Activated CD8-positive, alpha-beta T cell treated with anti-CD3 and anti-CD28 coated beads for 36 hours (primary cell): ENCODE results near the gene LRRC25. TPM values are rescaled to one million over a fixed set of nuclear protein-coding genes. Genes with fewer than 3 reads are reported as not detected.
"Not testable (repeated sequence)": the region's sequence is repeated elsewhere in the genome, so short reads cannot be mapped to it uniquely, and the experiment has no call there.

Experiments used
- ATAC-seq: fragments of 200-7000 bp; cut with Tn5 transposase; one replicate; pipeline ENCODE4 v1.10.0; 2021; ENCODE audit warnings: mild to moderate bottlenecking, moderate library complexity
- CTCF ChIA-PET: fragments of 350-600 bp; sonication (Branson Sonifier 250); formaldehyde crosslinking; loops from one replicate; lab custom pipeline; 2021; ENCODE audit warnings: antibody characterized with exemption; lab: Charles Lee
- POLR2A ChIA-PET: fragments of 350-600 bp; sonication (Branson Sonifier 250); formaldehyde crosslinking; loops from one replicate; lab custom pipeline; 2021; ENCODE audit warnings: antibody characterized with exemption; lab: Charles Lee
- DNase-seq: peaks from one replicate; pipeline ENCODE4 v3.0.0-alpha.2; 2020
- H3K27ac Mint-ChIP-seq: one replicate; pipeline ENCODE4 v1.8.0; 2021; ENCODE audit warnings: mild to moderate bottlenecking, mixed read lengths
- H3K27me3 Mint-ChIP-seq: one replicate; pipeline ENCODE4 v1.8.0; 2021; ENCODE audit warnings: mixed read lengths
- H3K36me3 Mint-ChIP-seq: one replicate; pipeline ENCODE4 v1.8.0; 2021; ENCODE audit warnings: low read depth, mixed read lengths
- H3K4me1 Mint-ChIP-seq: one replicate; pipeline ENCODE4 v1.8.0; 2021; ENCODE audit warnings: low read depth, mixed read lengths
- H3K4me3 Mint-ChIP-seq: one replicate; pipeline ENCODE4 v1.8.0; 2021; ENCODE audit warnings: mild to moderate bottlenecking, moderate library complexity, mixed read lengths
- H3K9me3 Mint-ChIP-seq: one replicate; pipeline ENCODE4 v1.8.0; 2021; ENCODE audit warnings: mixed read lengths
- CTCF ChIP-seq: fragments of 200-600 bp; IDR thresholded peaks from one replicate; pipeline ENCODE4 v1.8.0; 2022; ENCODE audit warnings: antibody characterized with exemption, mild to moderate bottlenecking
- intact Hi-C: fragments of 100-400 bp; cut with micrococcal nuclease; formaldehyde crosslinking; loops from one replicate; pipeline ENCODE4 v1.10.0; 2022
- total RNA-seq, 2 experiments: library from RNA; stranded (reverse); gene quantifications; one replicate each; pipeline ENCODE4 v1.2.3, GENCODE V29; 2021

LRRC25 gene
- total RNA-seq, 2 experiments from 2014 or later: not detected

GRCh38 chr19:18362934-18363542 lies 34.4 kb downstream of the LRRC25 start:
- no peaks in the 10 kb centered on the region for H3K9me3 Mint-ChIP-seq
- H3K4me1 Mint-ChIP-seq: no peaks in the 10 kb centered on the region
- peaks cover 23% of the 10 kb centered on the region for H3K36me3 Mint-ChIP-seq
- no peak overlapping the region for H3K4me3 Mint-ChIP-seq
- no peak for ATAC-seq
- TF ChIP-seq CTCF: no peak
- no peak for DNase-seq
- ChIA-PET CTCF (interaction anchor here (0.9 to 13.0 kb wide), 4 partner anchors 25 to 110 kb away, joined by 3 to 90 read pairs (median 4); partner anchors contain the start of gene GDF15), POLR2A (no interaction called here)
- intact Hi-C loops: no loop called here
- no peak overlapping the region for H3K27ac Mint-ChIP-seq
- H3K27me3 Mint-ChIP-seq: no peaks in the 10 kb centered on the region

- H3K4me1 Mint-ChIP-seq: no peaks in the 10 kb centered on the region
- H3K9me3 Mint-ChIP-seq: no peaks in the 10 kb centered on the region
- no peak for TF ChIP-seq CTCF
- ChIA-PET POLR2A (no interaction called here), CTCF (interaction anchor here (1.1 to 13.0 kb wide), 2 partner anchors 26 to 153 kb away, joined by 3 to 90 read pairs; partner anchors contain the start of gene GDF15)
- no peaks in the 10 kb centered on the region for H3K27me3 Mint-ChIP-seq
- intact Hi-C loops: no loop called here
- DNase-seq (no peak), ATAC-seq (no peak)
- no peak overlapping the region for H3K4me3 Mint-ChIP-seq
- H3K27ac Mint-ChIP-seq: no peak overlapping the region
- peaks cover 31% of the 10 kb centered on the region for H3K36me3 Mint-ChIP-seq
Observed at GRCh38 chr19:18361646-18362045, 35.8 kb downstream of the LRRC25 start.

- Mint-ChIP-seq H3K27me3 (no peaks in the 10 kb centered on the region), H3K4me1 (no peaks in the 10 kb centered on the region), H3K36me3 (peaks cover 27% of the 10 kb centered on the region), H3K9me3 (no peaks in the 10 kb centered on the region), H3K27ac (no peak overlapping the region), H3K4me3 (no peak overlapping the region)
- no peak for TF ChIP-seq CTCF
- ChIA-PET CTCF (interaction anchor here (3.2 to 13.0 kb wide), 2 partner anchors 31 to 54 kb away, joined by 8 to 90 read pairs; partner anchors contain the start of gene GDF15), POLR2A (no interaction called here)
- intact Hi-C loops: no loop called here
- DNase-seq: no peak
- ATAC-seq: no peak
Observed at GRCh38 chr19:18357041-18357440, 40.4 kb downstream of the LRRC25 start.

GRCh38 chr19:18354743-18355142 lies 42.7 kb downstream of the LRRC25 start:
- H3K4me3 Mint-ChIP-seq, DNase-seq, H3K9me3 Mint-ChIP-seq, ATAC-seq, H3K4me1 Mint-ChIP-seq, intact Hi-C loops, H3K27me3 Mint-ChIP-seq, H3K27ac Mint-ChIP-seq, POLR2A ChIA-PET: not testable (repeated sequence)
- H3K36me3 Mint-ChIP-seq: peaks cover 28% of the 10 kb centered on the region
- CTCF ChIA-PET: interaction anchor here (3.2 to 13.0 kb wide), 2 partner anchors 33 to 56 kb away, joined by 8 to 90 read pairs; partner anchors contain the start of gene GDF15

GRCh38 chr19:18353378-18354005 lies 43.9 kb downstream of the LRRC25 start:
- DNase-seq: no peak
- Mint-ChIP-seq H3K36me3 (peaks cover 23% of the 10 kb centered on the region), H3K27me3 (no peaks in the 10 kb centered on the region), H3K27ac (no peak overlapping the region), H3K4me1 (no peaks in the 10 kb centered on the region), H3K4me3 (no peak overlapping the region), H3K9me3 (no peaks in the 10 kb centered on the region)
- no peak for ATAC-seq
- ChIA-PET POLR2A (no interaction called here), CTCF (interaction anchor here (1.0 kb wide), 1 partner anchor 75 kb away, joined by 4 read pairs; no protein-coding TSS in a partner anchor)
- no peak for TF ChIP-seq CTCF
- intact Hi-C loops: no loop called here
